Right atrium auricular region (tissue), 2 donors: ENCODE measurements around the gene FCGR3A. TPM values are rescaled to one million over a fixed set of nuclear protein-coding genes. Genes with fewer than 3 reads are reported as not detected.
"Not testable (repeated sequence)": the region's sequence is repeated elsewhere in the genome, so short reads cannot be mapped to it uniquely, and the experiment has no call there.

Experiments used
- DNase-seq: peaks from one replicate; pipeline ENCODE4 v3.0.0-alpha.2; 2019; ENCODE audit warnings: low spot score
- H3K27ac ChIP-seq, 2 donors: fragments of 200-600 bp; sonication (generic); 1 replicate in 1 of 2; 2 replicates in 1 of 2; pipeline ENCODE4 v1.5.1; 2016 to 2019
- H3K27me3 ChIP-seq, 2 donors: fragments of 200-600 bp; sonication (generic); one replicate each; pipeline versions ENCODE4 v1.5.1 to v1.6.0; 2017 to 2019
- H3K36me3 ChIP-seq: fragments of 200-600 bp; sonication (generic); one replicate; pipeline ENCODE4 v1.5.1; 2016
- H3K4me1 ChIP-seq, 2 donors: fragments of 200-600 bp; sonication (generic); one replicate each; pipeline versions ENCODE4 v1.5.1 to v1.6.0; 2017 to 2019
- H3K4me3 ChIP-seq, 2 donors: fragments of 200-600 bp; sonication (generic); 1 replicate in 1 of 2; 2 replicates in 1 of 2; pipeline ENCODE4 v1.5.1; 2017 to 2019; ENCODE audit warnings: mild to moderate bottlenecking in 1 of 2, moderate library complexity in 1 of 2
- H3K9me3 ChIP-seq, 2 donors: fragments of 200-600 bp; sonication (generic); one replicate each; pipeline ENCODE4 v1.5.1; 2019
- total RNA-seq, 2 donors: library from RNA; depleted of rRNA; stranded (reverse); fragments of >200 nt; gene quantifications; one replicate each; pipeline ENCODE4 v1.1.0, GENCODE V29; 2016

Gene FCGR3A
- total RNA-seq, 2 donors from 2014 or later: 2.9 to 39.1 TPM

GRCh38 chr1:161547995-161548741 lies 1.4 kb downstream of the FCGR3A start:
- not testable (repeated sequence) for H3K4me3 ChIP-seq, H3K27me3 ChIP-seq, H3K9me3 ChIP-seq, H3K36me3 ChIP-seq, H3K27ac ChIP-seq, DNase-seq, H3K4me1 ChIP-seq

- H3K4me3 ChIP-seq, DNase-seq, H3K4me1 ChIP-seq, H3K27ac ChIP-seq, H3K9me3 ChIP-seq, H3K36me3 ChIP-seq, H3K27me3 ChIP-seq: not testable (repeated sequence)
Measured at GRCh38 chr1:161545005-161545731, 4.5 kb downstream of the FCGR3A start.

GRCh38 chr1:161543125-161543524 lies 6.5 kb downstream of the FCGR3A start:
- DNase-seq, H3K9me3 ChIP-seq, H3K4me3 ChIP-seq, H3K4me1 ChIP-seq, H3K27me3 ChIP-seq, H3K36me3 ChIP-seq, H3K27ac ChIP-seq: not testable (repeated sequence)

DNA sequence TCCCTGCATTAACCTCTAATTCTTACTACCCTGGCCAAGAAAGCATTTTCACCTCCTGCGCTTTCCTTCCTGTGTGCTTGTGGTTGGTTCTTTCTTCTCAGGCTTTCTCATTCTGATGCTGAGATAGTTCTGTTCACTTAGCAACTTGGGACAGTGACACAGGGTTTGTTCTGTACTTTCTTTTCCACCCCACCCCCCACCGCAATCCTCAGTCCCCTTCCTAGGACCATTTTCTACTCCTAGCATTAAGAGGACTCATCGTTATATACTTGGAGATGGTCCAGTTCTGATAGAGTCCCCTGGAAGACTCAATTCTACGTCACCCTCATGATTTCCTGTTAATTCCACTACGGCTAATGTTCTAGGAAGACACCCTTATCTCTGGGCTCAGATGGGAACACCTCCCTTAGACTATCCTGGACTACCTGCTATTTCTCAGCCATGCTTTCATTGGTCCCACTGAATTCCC lies 7.5 kb downstream of the FCGR3A start:
- H3K27ac ChIP-seq, H3K4me1 ChIP-seq, H3K27me3 ChIP-seq, H3K36me3 ChIP-seq, H3K9me3 ChIP-seq, DNase-seq, H3K4me3 ChIP-seq: not testable (repeated sequence)

GRCh38 chr1:161540570-161540960 lies 9.1 kb downstream of the FCGR3A start:
- peak overlapping the region in 1 of 2 donors; percentile 52 for H3K4me3 ChIP-seq
- not testable (repeated sequence) for H3K36me3 ChIP-seq, H3K27me3 ChIP-seq, DNase-seq, H3K4me1 ChIP-seq, H3K9me3 ChIP-seq
- peak overlapping the region in 1 of 2 donors; percentile 21 for H3K27ac ChIP-seq

- peak overlapping the region; percentile 19 to 21 for H3K27ac ChIP-seq
Measured at GRCh38 chr1:161539731-161540569, 9.7 kb downstream of the FCGR3A start.

GRCh38 chr1:161538925-161539479 lies 10.6 kb downstream of the FCGR3A start:
- not testable (repeated sequence) for H3K4me1 ChIP-seq, H3K27ac ChIP-seq, H3K9me3 ChIP-seq, H3K4me3 ChIP-seq, H3K36me3 ChIP-seq, DNase-seq, H3K27me3 ChIP-seq

More at GRCh38 chr1:161539731-161540569, 9.7 kb downstream of the FCGR3A start:
- not testable (repeated sequence) for H3K9me3 ChIP-seq, H3K27me3 ChIP-seq, H3K36me3 ChIP-seq, H3K4me1 ChIP-seq
- DNase-seq: peak; percentile 83
- peak overlapping the region; percentile 49 to 52 for H3K4me3 ChIP-seq

GRCh38 chr1:161537068-161537669 lies 12.4 kb downstream of the FCGR3A start:
- H3K9me3 ChIP-seq, H3K4me3 ChIP-seq, H3K27ac ChIP-seq, DNase-seq, H3K27me3 ChIP-seq, H3K36me3 ChIP-seq: not testable (repeated sequence)
- H3K4me1 ChIP-seq: peaks cover 0 to 13% of the 10 kb centered on the region in 2 donors

- H3K27me3 ChIP-seq, H3K9me3 ChIP-seq, DNase-seq, H3K36me3 ChIP-seq: not testable (repeated sequence)
- H3K4me3 ChIP-seq: peak overlapping the region in 1 of 2 donors; percentile 16
- H3K27ac ChIP-seq: peak overlapping the region; percentile 52 to 58
- peaks cover 0 to 17% of the 10 kb centered on the region in 2 donors for H3K4me1 ChIP-seq
Measured at GRCh38 chr1:161532644-161533567, 16.7 kb downstream of the FCGR3A start.
